HepG2 (cell line): ENCODE data around the gene OPRL1. TPM values are rescaled to one million over a fixed set of nuclear protein-coding genes. Genes with fewer than 3 reads are reported as not detected.

ENCODE experiments used
- AGO1 ChIP-seq: fragments of 200-400 bp; formaldehyde crosslinking; IDR thresholded peaks from 2 replicates; pipeline ENCODE4 v1.6.1; 2017; ENCODE audit warnings: mild to moderate bottlenecking, low read depth, low read length, moderate library complexity; ENCODE audit not compliant: poor library complexity, severe bottlenecking
- GATA4 ChIP-seq: sonication (generic); IDR thresholded peaks from 2 replicates; pipeline ENCODE4 v1.6.1; 2016; ENCODE audit warnings: antibody characterized with exemption, low read depth, borderline replicate concordance
- GTF3A ChIP-seq: sonication (generic); formaldehyde crosslinking; conservative IDR thresholded peaks from 2 replicates; pipeline ENCODE4 v1.4.0; 2020; ENCODE audit warnings: mild to moderate bottlenecking, missing genetic modification reagents
- HDAC2 ChIP-seq: sonication (generic); formaldehyde crosslinking; IDR thresholded peaks from 2 replicates; pipeline ENCODE4 v1.4.0; 2020; ENCODE audit warnings: missing genetic modification reagents
- IKZF4 ChIP-seq: sonication (generic); formaldehyde crosslinking; IDR thresholded peaks from 2 replicates; pipeline ENCODE4 v1.5.1; 2020; ENCODE audit warnings: borderline replicate concordance, mild to moderate bottlenecking, low read depth, missing genetic modification reagents; ENCODE audit errors: not compliant biosample characterization
- MATR3 ChIP-seq: sonication (generic); formaldehyde crosslinking; IDR thresholded peaks from 2 replicates; pipeline ENCODE4 v1.4.0; 2020; ENCODE audit warnings: missing genetic modification reagents
- PHF21A ChIP-seq: sonication (generic); formaldehyde crosslinking; IDR thresholded peaks from 2 replicates; pipeline ENCODE4 v1.5.0; 2020; ENCODE audit warnings: mild to moderate bottlenecking, missing genetic modification reagents
- SMAD9 ChIP-seq: sonication (generic); formaldehyde crosslinking; IDR thresholded peaks from 2 replicates; pipeline ENCODE4 v1.5.1; 2020; ENCODE audit warnings: mild to moderate bottlenecking, missing genetic modification reagents
- SPEN ChIP-seq: sonication (generic); formaldehyde crosslinking; IDR thresholded peaks from 2 replicates; pipeline ENCODE4 v1.5.1; 2020; ENCODE audit warnings: low read depth, mild to moderate bottlenecking, missing genetic modification reagents
- TOE1 ChIP-seq: sonication (generic); formaldehyde crosslinking; IDR thresholded peaks from 2 replicates; pipeline ENCODE4 v1.4.0; 2020; ENCODE audit warnings: mild to moderate bottlenecking, missing genetic modification reagents
- ZFP41 ChIP-seq: sonication (generic); formaldehyde crosslinking; IDR thresholded peaks from 2 replicates; pipeline ENCODE4 v1.4.0; 2020; ENCODE audit warnings: mild to moderate bottlenecking, missing genetic modification reagents, borderline replicate concordance
- ZNF546 ChIP-seq: sonication (generic); formaldehyde crosslinking; conservative IDR thresholded peaks from 2 replicates; pipeline ENCODE4 v1.8.1; 2023; ENCODE audit warnings: mild to moderate bottlenecking, missing genetic modification reagents
- ZNF703 ChIP-seq: sonication (generic); formaldehyde crosslinking; IDR thresholded peaks from 2 replicates; pipeline ENCODE4 v1.5.1; 2020; ENCODE audit warnings: missing genetic modification reagents, mild to moderate bottlenecking, moderate library complexity, borderline replicate concordance
- ZNF747 ChIP-seq: sonication (generic); formaldehyde crosslinking; IDR thresholded peaks from 2 replicates; pipeline ENCODE4 v1.8.1; 2023; ENCODE audit warnings: missing genetic modification reagents, mild to moderate bottlenecking, borderline replicate concordance
- polyA plus RNA-seq, 8 experiments: library from polyadenylated mRNA; depleted of rRNA in 3 of 8; stranded (reverse) in 7 of 8; unstranded in 1 of 8; fragments of >200 nt; fragmentation: Illumina TruSeq in 4 of 8; extraction: Trizol in 4 of 8; gene quantifications; 2 replicates each; pipeline versions ENCODE4 v1.2.1 to v1.2.3, GENCODE V29; 2011 to 2016; ENCODE audit warnings: low read depth in 4 of 8, missing spikeins in 1 of 8, mixed read lengths in 1 of 8; ENCODE audit not compliant: insufficient read depth in 1 of 8
- total RNA-seq, 5 experiments: library from RNA; depleted of rRNA; stranded (reverse); fragments of >200 nt; fragmentation: Illumina TruSeq; extraction: Trizol; gene quantifications; 2 replicates each; pipeline ENCODE4 v1.2.3, GENCODE V29; 2016; ENCODE audit warnings: low read depth in 1 of 5
- TF ChIP-seq, protein P1 (sequence below): sonication (generic); formaldehyde crosslinking; IDR thresholded peaks from 2 replicates; pipeline ENCODE4 v1.5.1; 2020; ENCODE audit warnings: mild to moderate bottlenecking, missing genetic modification reagents, borderline replicate concordance
- TF ChIP-seq, protein P2 (sequence below): sonication (generic); formaldehyde crosslinking; IDR thresholded peaks from 2 replicates; pipeline ENCODE4 v1.8.1; 2023; ENCODE audit warnings: mild to moderate bottlenecking, missing genetic modification reagents
- TF ChIP-seq, protein P3 (sequence below): sonication (generic); formaldehyde crosslinking; IDR thresholded peaks from 2 replicates; pipeline ENCODE4 v1.4.0; 2020; ENCODE audit warnings: missing genetic modification reagents, mild to moderate bottlenecking, borderline replicate concordance

The OPRL1 gene
- total and polyA plus RNA-seq, 2 of the 13 experiments (the other 11 are each of a cell fraction or from before 2014, with no cell fraction given), result 0.35 to 0.71 TPM

DNA sequence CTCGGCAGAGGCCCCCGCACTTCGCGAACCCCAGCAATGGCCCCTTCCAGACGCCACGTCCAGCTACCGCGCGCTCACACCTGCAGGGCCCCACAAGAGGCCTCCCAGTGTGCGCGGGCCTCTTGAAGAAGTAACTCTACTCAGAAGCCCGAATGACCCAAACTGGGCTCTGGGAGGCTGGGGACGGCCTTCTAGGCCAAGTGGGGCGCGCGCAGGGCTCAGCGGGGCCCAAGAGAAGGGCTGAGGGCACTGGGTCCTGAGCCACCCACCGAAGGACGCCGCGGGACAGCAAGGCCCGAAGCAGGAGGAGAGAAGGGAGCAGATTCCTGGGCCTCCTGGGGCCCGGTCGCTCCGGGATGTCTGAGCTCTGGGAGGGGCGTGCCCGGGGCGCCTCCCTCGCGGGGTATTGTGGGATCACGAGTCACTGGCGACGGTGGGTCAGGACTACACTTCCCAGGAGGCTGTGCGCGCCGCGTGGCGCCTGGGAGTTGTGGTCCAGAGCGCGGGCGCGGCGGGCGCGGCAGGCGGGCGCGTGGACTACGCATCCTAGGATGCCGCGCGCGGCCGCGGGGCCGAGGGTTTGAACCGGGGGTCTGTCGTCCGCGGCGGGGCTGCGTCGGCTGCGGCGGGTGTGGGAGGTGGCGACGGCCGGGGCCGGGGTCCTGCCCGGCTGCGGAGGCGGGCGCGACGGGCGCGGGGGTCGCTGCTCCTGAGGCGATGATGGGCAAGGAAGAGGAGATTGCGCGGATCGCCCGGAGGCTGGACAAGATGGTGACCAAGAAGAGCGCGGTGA, 17.1 kb upstream of the OPRL1 start, which contains the start of gene TCEA2 (continued):
- TF ChIP-seq, protein P1, sequence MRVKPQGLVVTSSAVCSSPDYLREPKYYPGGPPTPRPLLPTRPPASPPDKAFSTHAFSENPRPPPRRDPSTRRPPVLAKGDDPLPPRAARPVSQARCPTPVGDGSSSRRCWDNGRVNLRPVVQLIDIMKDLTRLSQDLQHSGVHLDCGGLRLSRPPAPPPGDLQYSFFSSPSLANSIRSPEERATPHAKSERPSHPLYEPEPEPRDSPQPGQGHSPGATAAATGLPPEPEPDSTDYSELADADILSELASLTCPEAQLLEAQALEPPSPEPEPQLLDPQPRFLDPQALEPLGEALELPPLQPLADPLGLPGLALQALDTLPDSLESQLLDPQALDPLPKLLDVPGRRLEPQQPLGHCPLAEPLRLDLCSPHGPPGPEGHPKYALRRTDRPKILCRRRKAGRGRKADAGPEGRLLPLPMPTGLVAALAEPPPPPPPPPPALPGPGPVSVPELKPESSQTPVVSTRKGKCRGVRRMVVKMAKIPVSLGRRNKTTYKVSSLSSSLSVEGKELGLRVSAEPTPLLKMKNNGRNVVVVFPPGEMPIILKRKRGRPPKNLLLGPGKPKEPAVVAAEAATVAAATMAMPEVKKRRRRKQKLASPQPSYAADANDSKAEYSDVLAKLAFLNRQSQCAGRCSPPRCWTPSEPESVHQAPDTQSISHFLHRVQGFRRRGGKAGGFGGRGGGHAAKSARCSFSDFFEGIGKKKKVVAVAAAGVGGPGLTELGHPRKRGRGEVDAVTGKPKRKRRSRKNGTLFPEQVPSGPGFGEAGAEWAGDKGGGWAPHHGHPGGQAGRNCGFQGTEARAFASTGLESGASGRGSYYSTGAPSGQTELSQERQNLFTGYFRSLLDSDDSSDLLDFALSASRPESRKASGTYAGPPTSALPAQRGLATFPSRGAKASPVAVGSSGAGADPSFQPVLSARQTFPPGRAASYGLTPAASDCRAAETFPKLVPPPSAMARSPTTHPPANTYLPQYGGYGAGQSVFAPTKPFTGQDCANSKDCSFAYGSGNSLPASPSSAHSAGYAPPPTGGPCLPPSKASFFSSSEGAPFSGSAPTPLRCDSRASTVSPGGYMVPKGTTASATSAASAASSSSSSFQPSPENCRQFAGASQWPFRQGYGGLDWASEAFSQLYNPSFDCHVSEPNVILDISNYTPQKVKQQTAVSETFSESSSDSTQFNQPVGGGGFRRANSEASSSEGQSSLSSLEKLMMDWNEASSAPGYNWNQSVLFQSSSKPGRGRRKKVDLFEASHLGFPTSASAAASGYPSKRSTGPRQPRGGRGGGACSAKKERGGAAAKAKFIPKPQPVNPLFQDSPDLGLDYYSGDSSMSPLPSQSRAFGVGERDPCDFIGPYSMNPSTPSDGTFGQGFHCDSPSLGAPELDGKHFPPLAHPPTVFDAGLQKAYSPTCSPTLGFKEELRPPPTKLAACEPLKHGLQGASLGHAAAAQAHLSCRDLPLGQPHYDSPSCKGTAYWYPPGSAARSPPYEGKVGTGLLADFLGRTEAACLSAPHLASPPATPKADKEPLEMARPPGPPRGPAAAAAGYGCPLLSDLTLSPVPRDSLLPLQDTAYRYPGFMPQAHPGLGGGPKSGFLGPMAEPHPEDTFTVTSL (CRISPR knock-in tag), result no peak
- TF ChIP-seq HDAC2 (CRISPR knock-in tag) (peak; percentile 84), AGO1 (no peak), ZFP41 (CRISPR knock-in tag) (peak; percentile 91), MATR3 (CRISPR knock-in tag) (no peak), ZNF546 (CRISPR knock-in tag) (peak; percentile 76), GATA4 (peak; percentile 78; the same call in 1 of the 2 replicates), ZNF747 (peak; percentile 97; the same call in 1 of the 2 replicates), SPEN (CRISPR knock-in tag) (peak; percentile 97), GTF3A (no peak), IKZF4 (peak; percentile 83), TOE1 (CRISPR knock-in tag) (peak; percentile 84; the same call in 1 of the 2 replicates), SMAD9 (CRISPR knock-in tag) (peak; percentile 80; the same call in 1 of the 2 replicates), ZNF703 (CRISPR knock-in tag) (peak; percentile 94), PHF21A (CRISPR knock-in tag) (peak; percentile 94)
- TF ChIP-seq, protein P2, sequence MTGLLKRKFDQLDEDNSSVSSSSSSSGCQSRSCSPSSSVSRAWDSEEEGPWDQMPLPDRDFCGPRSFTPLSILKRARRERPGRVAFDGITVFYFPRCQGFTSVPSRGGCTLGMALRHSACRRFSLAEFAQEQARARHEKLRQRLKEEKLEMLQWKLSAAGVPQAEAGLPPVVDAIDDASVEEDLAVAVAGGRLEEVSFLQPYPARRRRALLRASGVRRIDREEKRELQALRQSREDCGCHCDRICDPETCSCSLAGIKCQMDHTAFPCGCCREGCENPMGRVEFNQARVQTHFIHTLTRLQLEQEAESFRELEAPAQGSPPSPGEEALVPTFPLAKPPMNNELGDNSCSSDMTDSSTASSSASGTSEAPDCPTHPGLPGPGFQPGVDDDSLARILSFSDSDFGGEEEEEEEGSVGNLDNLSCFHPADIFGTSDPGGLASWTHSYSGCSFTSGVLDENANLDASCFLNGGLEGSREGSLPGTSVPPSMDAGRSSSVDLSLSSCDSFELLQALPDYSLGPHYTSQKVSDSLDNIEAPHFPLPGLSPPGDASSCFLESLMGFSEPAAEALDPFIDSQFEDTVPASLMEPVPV (CRISPR knock-in tag), result no peak; the same call in 1 of the 2 replicates
- TF ChIP-seq, protein P3, sequence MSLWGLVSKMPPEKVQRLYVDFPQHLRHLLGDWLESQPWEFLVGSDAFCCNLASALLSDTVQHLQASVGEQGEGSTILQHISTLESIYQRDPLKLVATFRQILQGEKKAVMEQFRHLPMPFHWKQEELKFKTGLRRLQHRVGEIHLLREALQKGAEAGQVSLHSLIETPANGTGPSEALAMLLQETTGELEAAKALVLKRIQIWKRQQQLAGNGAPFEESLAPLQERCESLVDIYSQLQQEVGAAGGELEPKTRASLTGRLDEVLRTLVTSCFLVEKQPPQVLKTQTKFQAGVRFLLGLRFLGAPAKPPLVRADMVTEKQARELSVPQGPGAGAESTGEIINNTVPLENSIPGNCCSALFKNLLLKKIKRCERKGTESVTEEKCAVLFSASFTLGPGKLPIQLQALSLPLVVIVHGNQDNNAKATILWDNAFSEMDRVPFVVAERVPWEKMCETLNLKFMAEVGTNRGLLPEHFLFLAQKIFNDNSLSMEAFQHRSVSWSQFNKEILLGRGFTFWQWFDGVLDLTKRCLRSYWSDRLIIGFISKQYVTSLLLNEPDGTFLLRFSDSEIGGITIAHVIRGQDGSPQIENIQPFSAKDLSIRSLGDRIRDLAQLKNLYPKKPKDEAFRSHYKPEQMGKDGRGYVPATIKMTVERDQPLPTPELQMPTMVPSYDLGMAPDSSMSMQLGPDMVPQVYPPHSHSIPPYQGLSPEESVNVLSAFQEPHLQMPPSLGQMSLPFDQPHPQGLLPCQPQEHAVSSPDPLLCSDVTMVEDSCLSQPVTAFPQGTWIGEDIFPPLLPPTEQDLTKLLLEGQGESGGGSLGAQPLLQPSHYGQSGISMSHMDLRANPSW (CRISPR knock-in tag), result peak; percentile 92; the same call in 1 of the 2 replicates
